Stimulated activated CD4-positive, alpha-beta T cell treated with anti-CD3 and anti-CD28 coated beads, Interleukin-2, amount 100 ng/mL, for 48 hours (primary cell): Measurements from ENCODE around the gene P2RX6.
"Not testable (repeated sequence)": the region's sequence is repeated elsewhere in the genome, so short reads cannot be mapped to it uniquely, and the experiment has no call there.

Source experiments
- DNase-seq, 2 donors: peaks; one replicate each; pipeline ENCODE4 v3.0.0-alpha.2; 2020

P2RX6 gene

GRCh38 chr22:21055880-21056319 lies 40.9 kb downstream of the P2RX6 start:
- no peak for DNase-seq

DNA sequence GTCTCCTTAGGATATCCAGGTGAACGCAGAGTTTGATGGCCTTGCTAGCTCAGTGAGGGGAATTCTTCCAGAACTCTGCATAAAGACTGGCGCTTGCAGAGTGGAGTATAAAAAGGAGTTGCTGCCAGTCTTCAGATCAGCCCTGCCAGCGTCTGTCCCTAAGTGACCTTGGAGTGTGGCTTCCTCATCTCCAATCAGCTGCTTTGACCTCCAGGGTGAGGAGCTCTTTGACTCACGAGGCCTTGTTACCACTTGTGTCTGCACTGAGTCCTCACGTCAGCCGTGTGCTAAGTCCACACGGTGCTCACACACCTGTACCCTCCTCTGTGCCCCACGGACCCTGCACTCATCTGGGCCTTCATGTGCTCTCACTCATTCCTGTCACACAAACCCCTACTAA lies 45.4 kb downstream of the P2RX6 start:
- DNase-seq: not testable (repeated sequence)

DNA sequence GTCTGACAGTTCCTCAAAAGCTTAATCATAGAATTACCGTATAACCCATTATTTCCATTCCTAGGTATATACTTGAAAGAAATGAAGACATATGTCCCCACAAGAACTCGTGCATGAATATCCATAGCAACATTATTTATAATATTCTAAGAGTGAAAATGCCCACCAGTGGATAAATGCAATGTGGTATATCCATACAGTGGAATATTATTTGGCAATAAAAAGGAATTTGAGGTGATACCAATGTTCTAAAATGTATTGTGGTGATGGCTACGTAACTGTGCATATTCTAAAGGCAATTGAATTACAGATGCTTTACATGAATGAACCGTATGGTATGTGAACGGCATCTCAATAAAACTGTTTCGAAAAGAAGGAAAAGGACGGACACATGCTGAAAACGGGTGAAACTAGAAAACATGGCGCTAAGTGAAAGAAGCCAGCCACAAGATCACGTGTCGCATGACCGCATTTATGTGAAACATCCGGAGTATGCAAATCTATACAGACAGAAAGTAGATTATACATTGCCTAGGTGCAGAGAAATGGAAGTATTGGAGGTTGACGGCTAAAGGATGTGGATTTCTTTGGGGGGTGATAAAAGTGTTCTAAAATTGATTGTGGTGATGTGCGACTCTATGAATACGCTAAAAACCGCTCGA lies 46.8 kb downstream of the P2RX6 start:
- not testable (repeated sequence) for DNase-seq

DNA sequence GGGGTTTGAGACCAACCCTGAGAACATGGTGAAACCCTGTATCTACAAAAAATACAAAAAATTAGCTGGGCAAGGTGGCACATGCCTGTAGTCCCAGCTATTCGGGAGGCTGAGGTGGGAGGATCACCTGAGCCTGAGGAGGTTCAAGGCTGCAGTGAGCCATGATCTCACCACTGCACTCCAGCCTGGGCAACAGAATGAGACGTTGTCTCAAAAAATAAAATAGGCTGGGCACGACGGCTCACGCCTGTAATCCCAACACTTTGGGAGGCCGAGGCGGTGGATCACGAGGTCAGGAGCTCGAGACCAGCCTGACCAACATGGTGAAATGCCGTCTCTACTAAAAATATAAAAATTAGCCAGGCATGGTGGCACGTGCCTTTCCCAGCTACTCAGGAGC lies 49.5 kb downstream of the P2RX6 start:
- not testable (repeated sequence) for DNase-seq

GRCh38 chr22:21064917-21065864 lies 50.2 kb downstream of the P2RX6 start:
- no peak for DNase-seq

DNA sequence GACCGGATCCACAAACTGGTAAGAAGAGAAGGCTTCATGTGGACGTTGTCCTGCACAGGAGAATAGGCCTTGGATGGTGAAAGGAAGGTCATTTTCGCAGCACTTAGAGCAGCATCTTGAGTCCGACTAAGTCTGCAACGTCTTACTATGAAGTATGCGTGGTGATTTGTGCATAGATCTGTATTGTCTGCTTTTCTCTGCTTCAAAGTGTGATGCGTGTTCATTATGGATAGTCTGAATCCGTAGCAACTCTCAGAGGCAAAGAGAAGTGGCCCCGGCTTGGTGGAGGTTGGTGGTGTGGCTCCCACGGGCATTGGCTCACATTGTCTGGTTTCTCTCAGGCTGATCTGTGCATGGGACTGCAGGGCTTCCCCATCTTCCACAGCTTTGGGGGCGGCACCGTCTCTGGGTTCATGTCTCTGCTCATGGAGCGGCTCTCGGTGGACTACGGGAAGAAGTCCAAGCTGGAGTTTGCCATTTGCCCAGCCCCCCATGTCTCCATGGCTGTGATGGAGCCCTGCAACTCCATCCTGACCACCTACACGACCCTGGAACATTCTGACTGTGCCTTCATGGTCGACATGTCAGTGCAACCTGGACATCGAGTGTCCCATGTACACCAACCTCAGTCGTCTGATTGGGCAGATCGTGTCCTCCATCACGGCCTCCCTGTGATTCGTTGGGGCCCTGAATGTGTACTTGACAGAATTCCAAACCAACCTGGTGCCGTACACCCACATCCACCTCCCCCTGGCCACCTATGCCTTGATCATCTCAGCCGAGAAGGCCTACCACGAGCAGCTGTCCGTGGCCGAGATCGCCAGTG lies 52.3 kb downstream of the P2RX6 start:
- DNase-seq: no peak

GRCh38 chr22:21067901-21068680 lies 53.1 kb downstream of the P2RX6 start:
- no peak for DNase-seq

DNA sequence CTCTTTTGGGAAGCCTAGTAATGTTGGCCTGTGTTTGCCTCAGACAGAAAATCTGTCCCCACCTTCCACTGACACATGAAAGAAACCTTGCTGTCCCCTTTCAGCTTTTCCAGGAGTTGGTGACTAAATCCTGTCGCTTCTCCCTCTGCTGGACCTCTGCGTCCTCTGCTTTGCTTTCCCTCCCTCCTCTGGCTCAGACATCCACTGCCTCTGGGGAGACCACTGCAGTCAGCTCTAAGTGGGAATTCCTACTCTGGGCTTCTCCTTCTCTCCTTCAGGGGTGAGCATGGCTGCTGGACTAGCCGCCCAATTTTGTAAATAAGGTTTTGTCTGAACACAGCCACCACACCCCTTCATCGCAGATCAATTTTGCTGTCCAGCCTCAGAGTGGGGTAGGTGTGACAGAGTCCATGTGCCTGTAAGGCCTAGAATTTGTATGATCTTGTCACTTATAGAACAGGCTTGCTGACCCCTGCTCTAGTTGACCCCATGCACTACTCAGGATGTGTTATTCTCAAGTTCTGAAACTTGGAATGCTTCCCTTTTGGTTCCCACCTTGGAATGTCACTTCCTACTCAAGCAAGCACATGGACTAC lies 53.8 kb downstream of the P2RX6 start:
- DNase-seq: no peak

DNA sequence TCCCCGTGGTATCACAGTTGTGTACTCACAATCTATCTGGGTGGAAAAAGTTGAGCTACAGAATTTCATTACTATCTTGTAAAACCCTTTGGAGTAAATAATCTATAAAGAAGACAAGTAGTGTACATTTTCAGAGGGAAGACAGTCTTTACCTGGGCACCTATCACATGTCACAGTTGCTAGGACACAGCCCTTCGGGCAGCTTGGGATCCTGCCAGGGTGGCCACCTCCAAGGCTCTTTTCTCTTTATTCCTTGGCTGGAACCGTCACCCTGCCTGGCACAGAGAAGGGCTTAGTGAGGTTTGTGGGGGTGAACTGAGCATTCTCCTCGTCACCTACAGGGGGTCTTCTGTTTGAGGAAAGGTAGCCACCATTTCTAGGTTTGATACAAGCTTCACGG lies 54.4 kb downstream of the P2RX6 start:
- no peak for DNase-seq

DNA sequence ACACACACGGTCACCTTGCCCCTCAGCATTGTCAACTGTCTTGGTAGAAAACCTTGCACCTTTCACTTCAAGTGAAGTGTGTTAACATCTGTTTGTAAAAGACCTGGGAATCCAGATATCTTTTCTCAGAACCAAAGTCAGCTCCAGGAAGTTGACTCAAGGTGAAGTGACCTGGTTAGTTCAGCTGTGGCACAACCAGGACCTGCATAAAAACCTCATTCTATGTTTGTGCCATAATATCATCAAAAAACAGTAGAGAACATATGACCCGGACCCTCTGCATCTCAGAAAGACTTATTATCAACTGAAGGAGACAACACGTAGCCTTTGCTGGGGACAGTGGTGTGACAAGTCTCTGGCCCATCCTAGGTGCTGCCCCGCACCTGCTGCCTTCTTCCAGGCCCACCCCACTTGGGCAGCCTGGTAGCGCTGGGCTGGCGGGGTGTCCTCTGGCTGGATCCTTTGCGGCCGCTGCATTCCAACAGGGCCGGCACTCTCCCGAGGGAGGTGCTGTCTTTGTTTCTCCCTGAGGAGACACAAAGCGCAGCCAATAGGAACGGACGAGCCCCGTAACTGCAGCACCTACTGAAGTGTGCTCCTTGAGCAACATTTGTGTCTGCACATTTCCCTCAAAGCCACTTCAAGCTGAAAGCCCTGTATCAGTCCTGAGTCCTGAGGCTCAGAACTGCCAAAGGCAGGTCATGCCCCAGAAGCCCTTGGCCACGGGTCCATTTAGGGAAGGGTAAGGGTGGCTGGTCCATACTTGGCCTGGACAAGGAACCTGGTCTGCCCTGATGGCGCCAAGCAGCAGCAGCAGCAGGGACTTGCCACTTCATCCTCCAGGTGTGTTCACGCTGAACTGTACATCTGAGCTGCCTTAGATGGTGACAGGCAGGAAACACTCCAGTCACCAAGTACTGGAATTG lies 56.0 kb downstream of the P2RX6 start:
- no peak for DNase-seq

GRCh38 chr22:21071796-21072195 lies 56.8 kb downstream of the P2RX6 start:
- DNase-seq: not testable (repeated sequence)

- no peak for DNase-seq
These were observed 58.1 kb downstream of the P2RX6 start for GRCh38 chr22:21073023-21073422.

DNA sequence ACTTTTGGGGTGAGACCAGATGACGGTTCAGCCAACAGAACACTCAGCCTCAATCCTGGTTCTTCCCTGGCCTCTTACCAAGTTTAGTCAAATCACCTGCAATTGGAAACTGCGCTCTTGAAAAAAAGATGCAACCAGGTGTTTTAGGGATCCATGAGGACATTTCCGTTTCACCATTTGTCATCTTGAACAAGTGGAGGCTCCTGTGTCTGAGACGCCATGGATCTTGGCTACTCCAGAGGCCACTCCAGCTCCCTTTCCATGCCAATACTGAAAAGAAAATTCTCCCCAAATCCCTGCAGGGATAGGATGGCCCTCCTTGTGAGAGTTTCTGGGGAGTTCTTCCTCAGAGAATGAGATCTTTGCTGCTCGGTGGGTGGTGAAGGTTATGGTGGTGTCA lies 58.5 kb downstream of the P2RX6 start:
- DNase-seq: no peak

DNA sequence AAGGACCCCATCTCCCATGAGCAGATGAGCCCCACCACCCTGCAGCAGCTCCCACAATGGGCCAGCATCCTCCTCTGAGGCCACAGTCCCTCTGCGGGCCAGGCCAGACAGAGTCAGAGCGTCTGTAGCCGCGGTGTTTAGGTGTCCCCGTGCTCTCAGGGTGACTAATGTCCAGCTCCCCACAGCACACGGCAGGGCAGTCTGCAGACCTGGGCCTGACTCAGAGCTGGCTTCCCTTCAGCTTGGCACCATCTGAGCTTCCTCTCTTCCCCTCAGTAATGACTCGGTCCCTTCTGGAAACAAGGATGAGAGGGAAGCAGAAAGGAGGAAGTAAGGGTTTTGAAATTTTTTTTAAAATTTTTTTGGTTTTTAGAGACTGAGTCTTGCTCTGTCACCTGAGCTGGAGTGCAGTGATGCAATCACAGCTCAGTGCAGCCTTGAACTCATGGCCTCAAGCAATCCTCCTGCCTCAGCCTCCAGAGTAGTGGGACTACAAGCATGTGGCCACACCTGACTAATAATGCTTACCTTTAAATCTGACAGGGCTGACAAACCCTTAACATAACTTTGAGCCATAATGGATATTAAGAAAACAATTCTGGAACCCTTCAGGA lies 59.2 kb downstream of the P2RX6 start:
- no peak for DNase-seq

DNA sequence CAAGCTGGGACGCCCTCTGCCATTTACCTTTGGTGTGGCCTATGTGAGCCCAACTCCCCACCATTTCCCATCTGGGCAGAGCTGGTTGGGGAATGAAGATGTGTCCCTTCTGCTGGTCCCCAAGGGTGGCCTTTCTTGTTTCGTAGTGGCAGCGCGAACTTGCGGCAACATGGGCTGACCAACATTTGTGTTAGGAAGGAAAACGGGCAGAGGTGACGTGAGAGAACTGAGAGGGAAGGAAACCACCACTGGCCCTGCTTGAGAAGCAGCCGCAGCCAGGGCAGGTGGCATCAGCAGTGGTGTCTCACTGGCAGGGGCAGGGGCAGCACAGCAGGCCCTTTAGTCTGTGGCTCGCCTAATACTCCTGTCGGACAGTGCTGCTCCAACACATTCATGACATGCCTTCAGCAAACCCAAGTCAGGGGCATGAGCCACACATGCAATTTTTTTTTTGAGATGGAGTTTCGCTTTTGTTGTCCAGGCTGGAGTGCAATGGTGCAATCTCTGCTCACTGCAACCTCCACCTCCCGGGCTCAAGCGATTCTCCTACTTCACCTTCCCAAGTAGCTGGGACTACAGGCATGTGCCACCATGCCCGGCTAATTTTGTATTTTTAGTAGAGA lies 60.7 kb downstream of the P2RX6 start:
- DNase-seq: no peak

- no peak for DNase-seq
These were observed 62.1 kb downstream of the P2RX6 start for GRCh38 chr22:21076912-21077625.
